OCI-LY7 (cell line): Measurements from ENCODE around the gene CCDC192.

Experiments used
- EZH2phosphoT487 ChIP-seq: fragments of 200-600 bp; sonication (generic); IDR thresholded peaks from 2 replicates; pipeline ENCODE4 v1.6.1; 2018; ENCODE audit warnings: low read depth, borderline replicate concordance, mild to moderate bottlenecking, mixed run types, antibody characterized with exemption, low read length, moderate library complexity, mixed read lengths
- TF ChIP-seq, protein P1 (sequence below): fragments of 200-600 bp; sonication (generic); conservative IDR thresholded peaks from 2 replicates; pipeline ENCODE4 v1.5.1; 2014; ENCODE audit warnings: mild to moderate bottlenecking, antibody characterized with exemption, low read length, moderate library complexity, mixed read lengths

DNA sequence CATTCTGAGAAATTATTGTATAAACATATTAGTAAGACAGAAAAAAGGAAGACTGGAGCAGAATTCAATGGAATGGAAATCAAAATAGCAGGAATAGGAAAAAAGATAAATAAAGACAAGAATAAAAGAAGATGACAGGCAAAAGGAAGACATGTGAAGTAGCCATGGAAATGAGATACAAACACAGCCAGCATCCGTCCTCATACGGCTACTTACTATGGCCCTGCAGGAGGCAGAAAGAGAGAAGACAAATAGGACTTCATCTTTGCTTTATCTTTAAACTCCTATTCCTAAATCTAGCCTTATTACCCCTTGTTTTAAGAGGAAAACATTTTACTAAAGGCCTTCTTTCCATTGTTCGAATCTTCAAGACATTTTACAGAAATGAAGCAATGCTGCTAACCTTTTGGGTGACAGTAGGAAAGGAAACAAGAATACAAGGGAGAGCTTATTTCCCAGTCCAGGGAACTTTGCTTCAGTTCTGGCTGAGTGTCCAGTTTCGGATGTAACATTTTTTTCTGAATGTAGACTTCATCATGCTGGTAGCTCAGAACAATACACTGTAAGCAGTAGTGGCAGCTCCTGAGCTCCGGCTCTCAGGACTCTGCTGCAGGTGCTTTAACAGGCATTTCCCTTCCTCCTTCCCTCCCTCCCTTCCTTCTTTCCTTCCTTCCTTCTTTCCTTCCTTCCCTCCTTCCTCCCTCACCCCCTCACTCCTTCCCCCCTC lies 274.0 kb downstream of the CCDC192 start:
- no peak for TF ChIP-seq EZH2phosphoT487
- TF ChIP-seq, protein P1, sequence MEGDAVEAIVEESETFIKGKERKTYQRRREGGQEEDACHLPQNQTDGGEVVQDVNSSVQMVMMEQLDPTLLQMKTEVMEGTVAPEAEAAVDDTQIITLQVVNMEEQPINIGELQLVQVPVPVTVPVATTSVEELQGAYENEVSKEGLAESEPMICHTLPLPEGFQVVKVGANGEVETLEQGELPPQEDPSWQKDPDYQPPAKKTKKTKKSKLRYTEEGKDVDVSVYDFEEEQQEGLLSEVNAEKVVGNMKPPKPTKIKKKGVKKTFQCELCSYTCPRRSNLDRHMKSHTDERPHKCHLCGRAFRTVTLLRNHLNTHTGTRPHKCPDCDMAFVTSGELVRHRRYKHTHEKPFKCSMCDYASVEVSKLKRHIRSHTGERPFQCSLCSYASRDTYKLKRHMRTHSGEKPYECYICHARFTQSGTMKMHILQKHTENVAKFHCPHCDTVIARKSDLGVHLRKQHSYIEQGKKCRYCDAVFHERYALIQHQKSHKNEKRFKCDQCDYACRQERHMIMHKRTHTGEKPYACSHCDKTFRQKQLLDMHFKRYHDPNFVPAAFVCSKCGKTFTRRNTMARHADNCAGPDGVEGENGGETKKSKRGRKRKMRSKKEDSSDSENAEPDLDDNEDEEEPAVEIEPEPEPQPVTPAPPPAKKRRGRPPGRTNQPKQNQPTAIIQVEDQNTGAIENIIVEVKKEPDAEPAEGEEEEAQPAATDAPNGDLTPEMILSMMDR, result no peak
